ENCODE data around the gene OR4F6.

GRCh38 chr15:101801048-101801447 lies 2.3 kb upstream of the OR4F6 start:
- TF ChIP-seq, protein P1, sequence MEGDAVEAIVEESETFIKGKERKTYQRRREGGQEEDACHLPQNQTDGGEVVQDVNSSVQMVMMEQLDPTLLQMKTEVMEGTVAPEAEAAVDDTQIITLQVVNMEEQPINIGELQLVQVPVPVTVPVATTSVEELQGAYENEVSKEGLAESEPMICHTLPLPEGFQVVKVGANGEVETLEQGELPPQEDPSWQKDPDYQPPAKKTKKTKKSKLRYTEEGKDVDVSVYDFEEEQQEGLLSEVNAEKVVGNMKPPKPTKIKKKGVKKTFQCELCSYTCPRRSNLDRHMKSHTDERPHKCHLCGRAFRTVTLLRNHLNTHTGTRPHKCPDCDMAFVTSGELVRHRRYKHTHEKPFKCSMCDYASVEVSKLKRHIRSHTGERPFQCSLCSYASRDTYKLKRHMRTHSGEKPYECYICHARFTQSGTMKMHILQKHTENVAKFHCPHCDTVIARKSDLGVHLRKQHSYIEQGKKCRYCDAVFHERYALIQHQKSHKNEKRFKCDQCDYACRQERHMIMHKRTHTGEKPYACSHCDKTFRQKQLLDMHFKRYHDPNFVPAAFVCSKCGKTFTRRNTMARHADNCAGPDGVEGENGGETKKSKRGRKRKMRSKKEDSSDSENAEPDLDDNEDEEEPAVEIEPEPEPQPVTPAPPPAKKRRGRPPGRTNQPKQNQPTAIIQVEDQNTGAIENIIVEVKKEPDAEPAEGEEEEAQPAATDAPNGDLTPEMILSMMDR (conservative IDR thresholded peaks at IDR 0.05 in 1 of 2, IDR thresholded peaks at IDR 0.05 in 1 of 2; ENCODE audit: low read depth in 1 of 2, low read length in 2 of 2): no peak
- no peak for TF ChIP-seq EZH2 (IDR thresholded peaks at IDR 0.05; ENCODE audit: low read length, missing control alignments)
